Thyroid gland (tissue), 4 donors: Measurements from ENCODE around the gene OR5K3. TPM values are rescaled to one million over a fixed set of nuclear protein-coding genes. Genes with fewer than 3 reads are reported as not detected.
"Not testable (repeated sequence)": the region's sequence is repeated elsewhere in the genome, so short reads cannot be mapped to it uniquely, and the experiment has no call there.

Source experiments
- DNase-seq, 2 donors: peaks; one replicate each; pipeline ENCODE4 v3.0.0-alpha.2; 2019
- H3K27ac ChIP-seq, 3 donors: fragments of 200-600 bp; sonication (generic); 1 replicate in 2 of 3; 2 replicates in 1 of 3; pipeline ENCODE4 v1.5.1; 2016 to 2019; ENCODE audit warnings: mild to moderate bottlenecking in 1 of 3, moderate library complexity in 1 of 3
- H3K27me3 ChIP-seq: fragments of 200-600 bp; sonication (generic); one replicate; pipeline ENCODE4 v1.5.1; 2019
- H3K36me3 ChIP-seq, 2 donors: fragments of 200-600 bp; sonication (generic); one replicate each; pipeline ENCODE4 v1.5.1; 2016 to 2019
- H3K4me1 ChIP-seq, 2 donors: fragments of 200-600 bp; sonication (generic); one replicate each; pipeline ENCODE4 v1.5.1; 2017 to 2019
- H3K4me3 ChIP-seq, 3 donors: fragments of 200-600 bp; sonication (generic); replicated peaks in 1 of 3; 1 replicate in 2 of 3; 2 replicates in 1 of 3; pipeline ENCODE4 v1.5.1; 2016; ENCODE audit warnings: mild to moderate bottlenecking in 1 of 3
- H3K9me3 ChIP-seq: fragments of 200-600 bp; sonication (generic); one replicate; pipeline ENCODE4 v1.5.1; 2017
- CTCF ChIP-seq, 6 experiments: fragments of 200-600 bp in 3 of 6; fragments of 450-650 bp in 3 of 6; sonication (generic) in 3 of 6; IDR thresholded peaks; one replicate each; pipeline ENCODE4 v1.5.1; 2016 to 2019; ENCODE audit warnings: antibody characterized with exemption in 6 of 6, mild to moderate bottlenecking in 2 of 6, inconsistent platforms in 1 of 6, moderate library complexity in 1 of 6
- POLR2A ChIP-seq, 2 donors: fragments of 450-650 bp; IDR thresholded peaks; one replicate each; pipeline ENCODE4 v1.6.1; 2017; ENCODE audit warnings: antibody characterized with exemption in 2 of 2, mild to moderate bottlenecking in 2 of 2, moderate library complexity in 1 of 2
- WGBS, 2 donors: methylation state at CpG; one replicate each; pipeline ENCODE4 v1.1.5; 2017; 5-methylcytosine and 5-hydroxymethylcytosine counted together
- intact Hi-C: fragments of 100-400 bp; cut with DNase I; formaldehyde crosslinking; loops from one replicate; pipeline ENCODE4 v1.15.1; 2023
- total RNA-seq, 4 donors: library from RNA; depleted of rRNA; stranded (reverse); fragments of >200 nt; gene quantifications; one replicate each; pipeline ENCODE4 v1.2.3, GENCODE V29; 2016

Gene OR5K3
- total RNA-seq, 4 donors from 2014 or later, result not detected

- H3K27ac ChIP-seq, result no peak overlapping the region
- intact Hi-C loops, result no loop called here
- H3K27me3 ChIP-seq, result no peaks in the 10 kb centered on the region
- H3K4me1 ChIP-seq, result no peaks in the 10 kb centered on the region
- H3K4me3 ChIP-seq, result no peak overlapping the region
- no peak for TF ChIP-seq POLR2A (IDR thresholded peaks at IDR 0.05)
- DNase-seq, result no peak
- H3K36me3 ChIP-seq, result no peaks in the 10 kb centered on the region
- no peaks in the 10 kb centered on the region for H3K9me3 ChIP-seq
Measured at GRCh38 chr3:98395101-98395500, 4.6 kb downstream of the OR5K3 start.

- H3K27ac ChIP-seq, H3K36me3 ChIP-seq, H3K9me3 ChIP-seq, intact Hi-C loops, H3K27me3 ChIP-seq, H3K4me1 ChIP-seq, H3K4me3 ChIP-seq, DNase-seq: not testable (repeated sequence)
- WGBS, 2 donors, result 91 to 94% methylated on average over 4 of the region's 4 CpGs
Measured at GRCh38 chr3:98396482-98396881, 6.0 kb downstream of the OR5K3 start.

GRCh38 chr3:98398513-98398912, 8.0 kb downstream of the OR5K3 start:
- no peak for TF ChIP-seq POLR2A (IDR thresholded peaks at IDR 0.05)
- TF ChIP-seq CTCF (IDR thresholded peaks at IDR 0.05), result no peak
- H3K9me3 ChIP-seq, result no peaks in the 10 kb centered on the region
- H3K27me3 ChIP-seq, result no peaks in the 10 kb centered on the region
- no peak overlapping the region for H3K27ac ChIP-seq
- H3K36me3 ChIP-seq, result no peaks in the 10 kb centered on the region
- intact Hi-C loops, result no loop called here
- no peak overlapping the region for H3K4me3 ChIP-seq
- H3K4me1 ChIP-seq, result no peaks in the 10 kb centered on the region
- no peak for DNase-seq

- Histone ChIP-seq H3K27me3 (no peaks in the 10 kb centered on the region), H3K27ac (no peak overlapping the region), H3K4me1 (no peaks in the 10 kb centered on the region), H3K9me3 (no peaks in the 10 kb centered on the region), H3K36me3 (no peaks in the 10 kb centered on the region), H3K4me3 (no peak overlapping the region)
- WGBS, 2 donors, result 90 to 100% methylated on average over 1 of the region's 1 CpG
- no peak for TF ChIP-seq POLR2A (IDR thresholded peaks at IDR 0.05)
- no peak for TF ChIP-seq CTCF (IDR thresholded peaks at IDR 0.05)
- no peak for DNase-seq
- intact Hi-C loops, result no loop called here
Measured at GRCh38 chr3:98402507-98402906, 12.0 kb downstream of the OR5K3 start.

- H3K9me3 ChIP-seq, result no peaks in the 10 kb centered on the region
- no peak for TF ChIP-seq POLR2A (IDR thresholded peaks at IDR 0.05)
- DNase-seq, result no peak
- H3K4me3 ChIP-seq, result no peak overlapping the region
- H3K27me3 ChIP-seq, result no peaks in the 10 kb centered on the region
- no peak overlapping the region for H3K27ac ChIP-seq
- intact Hi-C loops, result no loop called here
- no peaks in the 10 kb centered on the region for H3K4me1 ChIP-seq
- no peaks in the 10 kb centered on the region for H3K36me3 ChIP-seq
Measured at GRCh38 chr3:98404010-98404409, 13.5 kb downstream of the OR5K3 start.

GRCh38 chr3:98406034-98406433, 15.6 kb downstream of the OR5K3 start:
- TF ChIP-seq CTCF (IDR thresholded peaks at IDR 0.05) (no peak), POLR2A (IDR thresholded peaks at IDR 0.05) (no peak)
- no peak for DNase-seq
- Histone ChIP-seq H3K4me1 (no peaks in the 10 kb centered on the region), H3K36me3 (no peaks in the 10 kb centered on the region), H3K27me3 (no peaks in the 10 kb centered on the region), H3K9me3 (no peaks in the 10 kb centered on the region), H3K4me3 (no peak overlapping the region), H3K27ac (no peak overlapping the region)
- 90 to 94% methylated on average over 2 of the region's 2 CpGs for WGBS, 2 donors
- intact Hi-C loops, result no loop called here

GRCh38 chr3:98432575-98432974, 42.1 kb downstream of the OR5K3 start:
- H3K27me3 ChIP-seq, result no peaks in the 10 kb centered on the region
- H3K4me3 ChIP-seq, result no peak overlapping the region
- no peak for DNase-seq
- no peaks in the 10 kb centered on the region for H3K36me3 ChIP-seq
- intact Hi-C loops, result no loop called here
- no peak for TF ChIP-seq POLR2A (IDR thresholded peaks at IDR 0.05)
- H3K4me1 ChIP-seq, result no peaks in the 10 kb centered on the region
- H3K9me3 ChIP-seq, result no peaks in the 10 kb centered on the region
- no peak overlapping the region for H3K27ac ChIP-seq
